ENCODE measurements around the gene NDUFS6.

The NDUFS6 gene

DNA sequence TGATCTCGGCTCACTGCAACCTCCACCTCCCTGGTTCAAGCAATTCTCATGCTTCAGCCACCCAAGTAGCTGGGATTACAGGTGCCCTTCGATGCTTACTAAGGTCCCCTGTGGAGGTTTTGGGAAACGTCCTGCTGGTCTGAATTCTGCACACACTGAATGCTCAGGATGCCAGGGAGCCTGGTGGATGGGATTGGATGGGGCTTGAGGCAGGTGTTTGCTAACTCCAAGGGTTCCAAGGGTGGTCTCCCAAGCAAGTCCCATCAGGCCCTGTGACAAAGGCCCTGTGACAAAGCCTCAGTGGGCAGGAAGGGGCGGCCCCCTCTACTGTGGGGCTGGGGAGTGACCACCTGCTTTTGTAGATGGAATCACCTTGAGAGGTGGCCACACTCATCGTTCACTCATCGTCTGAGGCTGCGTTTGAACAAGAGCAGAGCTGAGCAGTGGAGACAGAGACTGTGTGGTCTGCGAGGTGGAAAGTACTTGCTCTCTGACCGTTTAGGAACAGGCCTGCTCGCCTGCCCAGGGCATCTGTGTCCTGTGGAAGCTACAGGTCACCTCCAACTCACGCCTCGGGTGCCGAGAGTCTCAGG lies 41.7 kb upstream of the NDUFS6 start:
- no peaks in the 10 kb centered on the region for H3K79me2 ChIP-seq (ENCODE audit: insufficient read depth, low read length)
- H3K27me3 ChIP-seq (ENCODE audit: insufficient read depth, low read length) = peaks cover 8% of the 10 kb centered on the region; the same call in 1 of the 2 replicates
- H3K27ac ChIP-seq (ENCODE audit: low read depth, low read length, poor library complexity, severe bottlenecking) = no peak overlapping the region
- 0 out of 2 replicates have a peak, but pooled peaks cover 3% of the 10 kb centered on the region for H3K9me3 ChIP-seq (ENCODE audit: low read length)
- no peak overlapping the region for H2AFZ ChIP-seq (ENCODE audit: low read length)
- TF ChIP-seq EZH2 (IDR thresholded peaks at IDR 0.05; ENCODE audit: borderline replicate concordance, low read length) = no peak
- TF ChIP-seq, protein P1, sequence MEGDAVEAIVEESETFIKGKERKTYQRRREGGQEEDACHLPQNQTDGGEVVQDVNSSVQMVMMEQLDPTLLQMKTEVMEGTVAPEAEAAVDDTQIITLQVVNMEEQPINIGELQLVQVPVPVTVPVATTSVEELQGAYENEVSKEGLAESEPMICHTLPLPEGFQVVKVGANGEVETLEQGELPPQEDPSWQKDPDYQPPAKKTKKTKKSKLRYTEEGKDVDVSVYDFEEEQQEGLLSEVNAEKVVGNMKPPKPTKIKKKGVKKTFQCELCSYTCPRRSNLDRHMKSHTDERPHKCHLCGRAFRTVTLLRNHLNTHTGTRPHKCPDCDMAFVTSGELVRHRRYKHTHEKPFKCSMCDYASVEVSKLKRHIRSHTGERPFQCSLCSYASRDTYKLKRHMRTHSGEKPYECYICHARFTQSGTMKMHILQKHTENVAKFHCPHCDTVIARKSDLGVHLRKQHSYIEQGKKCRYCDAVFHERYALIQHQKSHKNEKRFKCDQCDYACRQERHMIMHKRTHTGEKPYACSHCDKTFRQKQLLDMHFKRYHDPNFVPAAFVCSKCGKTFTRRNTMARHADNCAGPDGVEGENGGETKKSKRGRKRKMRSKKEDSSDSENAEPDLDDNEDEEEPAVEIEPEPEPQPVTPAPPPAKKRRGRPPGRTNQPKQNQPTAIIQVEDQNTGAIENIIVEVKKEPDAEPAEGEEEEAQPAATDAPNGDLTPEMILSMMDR (IDR thresholded peaks at IDR 0.05; ENCODE audit: low read length) = no peak
- no peak overlapping the region for H3K9ac ChIP-seq (ENCODE audit: low read length)
- no peaks in the 10 kb centered on the region for H4K20me1 ChIP-seq (ENCODE audit: insufficient read depth, low read length)
- no peaks in the 10 kb centered on the region for H3K36me3 ChIP-seq (ENCODE audit: insufficient read depth, low read length)
- H3K9me2 ChIP-seq (ENCODE audit: low read depth, low read length) = no peaks in the 10 kb centered on the region
- no peaks in the 10 kb centered on the region for H3F3A ChIP-seq (ENCODE audit: insufficient read depth, low read length)
- no peak overlapping the region for H3K4me2 ChIP-seq (ENCODE audit: low read length)
- H3K4me1 ChIP-seq (ENCODE audit: insufficient read depth, low read length, severe bottlenecking) = peaks cover 7% of the 10 kb centered on the region
- H3K4me3 ChIP-seq (ENCODE audit: low read depth, low read length, poor library complexity, severe bottlenecking) = no peak overlapping the region

DNA sequence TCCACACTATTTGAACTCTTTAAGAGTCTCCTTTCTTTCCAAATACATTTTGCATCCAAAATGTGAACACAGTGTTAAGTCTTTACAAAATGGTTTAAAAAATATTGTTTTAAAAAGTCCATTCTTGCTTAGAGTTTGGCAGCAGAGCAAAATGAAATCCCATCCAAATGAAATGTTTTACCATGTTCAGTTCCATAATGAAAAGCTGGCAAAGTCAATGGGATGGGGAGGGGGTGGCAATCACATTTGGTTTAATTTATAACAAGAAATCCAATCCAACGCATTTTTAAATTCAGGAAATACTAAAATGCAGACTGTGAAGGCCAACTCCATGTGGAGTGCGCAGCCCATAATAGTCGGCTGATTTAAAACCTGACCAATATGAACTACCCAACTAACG lies 41.0 kb upstream of the NDUFS6 start:
- H3K9ac ChIP-seq (ENCODE audit: low read length) = no peak overlapping the region
- H3K79me2 ChIP-seq (ENCODE audit: insufficient read depth, low read length) = no peaks in the 10 kb centered on the region
- peaks cover 8% of the 10 kb centered on the region; the same call in 1 of the 2 replicates for H3K27me3 ChIP-seq (ENCODE audit: insufficient read depth, low read length)
- no peak overlapping the region for H2AFZ ChIP-seq (ENCODE audit: low read length)
- H3K4me2 ChIP-seq (ENCODE audit: low read length) = no peak overlapping the region
- H3K9me3 ChIP-seq (ENCODE audit: low read length) = 0 out of 2 replicates have a peak, but pooled peaks cover 3% of the 10 kb centered on the region
- H3K9me2 ChIP-seq (ENCODE audit: low read depth, low read length) = no peaks in the 10 kb centered on the region
- TF ChIP-seq, protein P1 (IDR thresholded peaks at IDR 0.05; ENCODE audit: low read length) = no peak
- TF ChIP-seq EZH2 (IDR thresholded peaks at IDR 0.05; ENCODE audit: borderline replicate concordance, low read length) = no peak
- H3K4me3 ChIP-seq (ENCODE audit: low read depth, low read length, poor library complexity, severe bottlenecking) = no peak overlapping the region
- no peak overlapping the region for H3K27ac ChIP-seq (ENCODE audit: low read depth, low read length, poor library complexity, severe bottlenecking)
- no peaks in the 10 kb centered on the region for H3K36me3 ChIP-seq (ENCODE audit: insufficient read depth, low read length)
- H3F3A ChIP-seq (ENCODE audit: insufficient read depth, low read length) = no peaks in the 10 kb centered on the region
- H3K4me1 ChIP-seq (ENCODE audit: insufficient read depth, low read length, severe bottlenecking) = peaks cover 12% of the 10 kb centered on the region
- no peaks in the 10 kb centered on the region for H4K20me1 ChIP-seq (ENCODE audit: insufficient read depth, low read length)

DNA sequence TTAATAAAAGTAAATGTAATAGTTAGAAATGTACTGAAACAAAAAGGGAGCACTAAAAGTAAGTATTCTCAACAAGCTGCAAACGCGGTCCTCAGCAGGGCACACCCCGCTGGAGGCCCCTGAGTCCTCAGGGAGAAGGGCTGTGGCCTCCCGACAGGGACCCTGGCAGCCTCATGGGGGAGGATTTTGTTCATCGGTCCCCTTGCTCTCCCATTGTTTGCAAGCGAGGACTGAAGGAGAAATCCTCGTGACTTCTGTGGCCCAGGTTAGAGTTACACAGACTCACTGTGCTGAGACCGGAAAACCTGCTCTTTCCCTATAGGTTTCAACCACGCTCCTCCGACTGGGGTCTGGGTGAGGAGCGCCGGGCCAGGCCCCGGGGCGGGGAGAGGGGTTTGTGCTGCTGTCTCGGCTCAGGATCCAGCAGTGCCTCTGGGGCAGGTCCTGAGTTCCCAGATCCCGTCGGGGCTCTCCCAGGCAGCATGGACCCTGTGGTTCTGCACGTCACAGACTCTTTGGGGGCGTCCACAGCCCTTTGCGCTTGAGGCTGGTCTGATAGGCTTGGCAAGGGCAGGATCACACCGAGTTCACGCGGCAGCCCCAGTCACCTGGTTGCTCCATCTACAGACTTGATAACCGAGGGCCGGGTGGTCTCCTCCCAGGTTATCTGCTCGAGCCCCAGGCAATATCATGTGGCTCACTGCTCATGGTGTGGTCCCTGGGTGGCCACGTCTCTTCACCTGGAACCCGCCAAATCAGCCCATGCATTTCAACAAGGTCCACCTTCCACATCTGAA lies 40.4 kb upstream of the NDUFS6 start:
- H3K9ac ChIP-seq (ENCODE audit: low read length) = no peak overlapping the region
- H3K27me3 ChIP-seq (ENCODE audit: insufficient read depth, low read length) = peaks cover 13% of the 10 kb centered on the region; the same call in 1 of the 2 replicates
- no peaks in the 10 kb centered on the region for H3K79me2 ChIP-seq (ENCODE audit: insufficient read depth, low read length)
- TF ChIP-seq, protein P1 (IDR thresholded peaks at IDR 0.05; ENCODE audit: low read length) = no peak
- TF ChIP-seq EZH2 (IDR thresholded peaks at IDR 0.05; ENCODE audit: borderline replicate concordance, low read length) = no peak
- 0 out of 2 replicates have a peak, but pooled peaks cover 3% of the 10 kb centered on the region for H3K9me3 ChIP-seq (ENCODE audit: low read length)
- no peaks in the 10 kb centered on the region; the same call in 1 of the 2 replicates for H3K36me3 ChIP-seq (ENCODE audit: insufficient read depth, low read length)
- H3K4me1 ChIP-seq (ENCODE audit: insufficient read depth, low read length, severe bottlenecking) = peaks cover 17% of the 10 kb centered on the region
- H4K20me1 ChIP-seq (ENCODE audit: insufficient read depth, low read length) = no peaks in the 10 kb centered on the region
- no peaks in the 10 kb centered on the region for H3K9me2 ChIP-seq (ENCODE audit: low read depth, low read length)
- no peak overlapping the region for H3K27ac ChIP-seq (ENCODE audit: low read depth, low read length, poor library complexity, severe bottlenecking)
- H2AFZ ChIP-seq (ENCODE audit: low read length) = no peak overlapping the region
- H3K4me2 ChIP-seq (ENCODE audit: low read length) = no peak overlapping the region
- H3K4me3 ChIP-seq (ENCODE audit: low read depth, low read length, poor library complexity, severe bottlenecking) = no peak overlapping the region
- H3F3A ChIP-seq (ENCODE audit: insufficient read depth, low read length) = no peaks in the 10 kb centered on the region
